ENCODE results near the gene REC8. TPM values are rescaled to one million over a fixed set of nuclear protein-coding genes. Genes with fewer than 3 reads are reported as not detected.

REC8 gene
- total and polyA plus RNA-seq, 2 of the 4 experiments (the other 2 are of a cell fraction), result 0.36 to 3.5 TPM

GRCh38 chr14:24184104-24184970 lies 12.5 kb downstream of the REC8 start:
- TF ChIP-seq ELK1 (IDR thresholded peaks at IDR 0.05; ENCODE audit: borderline replicate concordance, low read depth, low read length) (no peak), MAZ (IDR thresholded peaks at IDR 0.05; ENCODE audit: borderline replicate concordance, low read depth, low read length) (no peak), POLR2A (IDR thresholded peaks at IDR 0.05; ENCODE audit: low read depth, low read length) (no peak), CEBPB (IDR thresholded peaks at IDR 0.05; ENCODE audit: low read depth, low read length) (no peak), SMC3 (IDR thresholded peaks at IDR 0.05; ENCODE audit: low read depth, low read length) (no peak)
- Histone ChIP-seq H4K20me1 (ENCODE audit: insufficient read depth, low read length) (no peaks in the 10 kb centered on the region), H2AK9ac (replicated peaks; ENCODE audit: low read depth, low read length, poor library complexity) (no peak overlapping the region), H3K18ac (ENCODE audit: low read depth, low read length) (no peak overlapping the region), H4K5ac (ENCODE audit: low read depth, low read length) (no peak overlapping the region), H3K27ac (ENCODE audit: insufficient read depth, low read length) (no peak overlapping the region), H3K9me1 (ENCODE audit: insufficient read depth, low read length) (peaks cover 15% of the 10 kb centered on the region), H3K9me3 (ENCODE audit: control insufficient read depth, insufficient read depth, low read length) (no peaks in the 10 kb centered on the region), H2BK20ac (ENCODE audit: low read depth, low read length) (no peak overlapping the region), H3K14ac (replicated peaks; ENCODE audit: low read depth, low read length) (no peak overlapping the region), H3K27me3 (ENCODE audit: control insufficient read depth, insufficient read depth, low read length) (no peaks in the 10 kb centered on the region), H3K4me3 (ENCODE audit: insufficient read depth, low read depth, low read length) (no peak overlapping the region), H2BK5ac (ENCODE audit: low read depth, low read length, poor library complexity, severe bottlenecking) (no peak overlapping the region), H3K4me2 (ENCODE audit: low read depth, low read length) (no peak overlapping the region), H2AK5ac (ENCODE audit: low read depth, low read length) (no peak overlapping the region), H3K23ac (ENCODE audit: low read depth, low read length) (no peak overlapping the region), H3K36me3 (ENCODE audit: control insufficient read depth, insufficient read depth, low read length) (peaks cover 67% of the 10 kb centered on the region), H3K56ac (ENCODE audit: extremely low read depth, insufficient read depth, low read length) (no peak overlapping the region), H4K8ac (ENCODE audit: low read depth in 2 of 2, low read length in 2 of 2) (no peak overlapping the region), H3K9ac (ENCODE audit: low read depth, low read length) (no peak overlapping the region), H2BK120ac (ENCODE audit: low read depth, low read length) (no peak overlapping the region), H3K79me1 (ENCODE audit: low read depth in 1 of 2, low read length in 2 of 2) (peaks cover 12 to 40% of the 10 kb centered on the region in 2 experiments), H4K91ac (ENCODE audit: insufficient read depth, low read depth, low read length) (no peak overlapping the region), H2AFZ (replicated peaks; ENCODE audit: low read length, poor library complexity) (peak overlapping the region; percentile 47), H2BK15ac (ENCODE audit: low read depth, low read length) (no peak overlapping the region), H3K4me1 (ENCODE audit: control insufficient read depth, insufficient read depth, low read length) (peaks cover 6% of the 10 kb centered on the region), H3K4ac (ENCODE audit: low read depth, low read length) (no peak overlapping the region)
- no peak for ATAC-seq (ENCODE audit: low read depth)
- no TSS peak for BruUV-seq (replicated peaks)
- dilution Hi-C loops (cut with HindIII; ENCODE audit: low sequenced_read_pairs, unreplicated experiment) (no loop called here), intact Hi-C loops (cut with micrococcal nuclease) (no loop called here), in situ Hi-C loops (cut with MboI; ENCODE audit: low sequenced_read_pairs) (no loop called here)
- POLR2A ChIA-PET (ENCODE audit: unreplicated experiment), result no interaction called here
- CTCF ChIA-PET, result no interaction called here
- no peak for DNase-seq
- WGBS, 2 experiments (ENCODE audit: extremely low coverage in 2 of 2, insufficient read length in 1 of 2), result 74% methylated on average over 5 of the region's 19 CpGs; no CpG with 5 or more reads in 1 of the 2 experiments
